ENCODE data around the gene MED15.
"Not testable (repeated sequence)": the region's sequence is repeated elsewhere in the genome, so short reads cannot be mapped to it uniquely, and the experiment has no call there.

MED15 gene

DNA sequence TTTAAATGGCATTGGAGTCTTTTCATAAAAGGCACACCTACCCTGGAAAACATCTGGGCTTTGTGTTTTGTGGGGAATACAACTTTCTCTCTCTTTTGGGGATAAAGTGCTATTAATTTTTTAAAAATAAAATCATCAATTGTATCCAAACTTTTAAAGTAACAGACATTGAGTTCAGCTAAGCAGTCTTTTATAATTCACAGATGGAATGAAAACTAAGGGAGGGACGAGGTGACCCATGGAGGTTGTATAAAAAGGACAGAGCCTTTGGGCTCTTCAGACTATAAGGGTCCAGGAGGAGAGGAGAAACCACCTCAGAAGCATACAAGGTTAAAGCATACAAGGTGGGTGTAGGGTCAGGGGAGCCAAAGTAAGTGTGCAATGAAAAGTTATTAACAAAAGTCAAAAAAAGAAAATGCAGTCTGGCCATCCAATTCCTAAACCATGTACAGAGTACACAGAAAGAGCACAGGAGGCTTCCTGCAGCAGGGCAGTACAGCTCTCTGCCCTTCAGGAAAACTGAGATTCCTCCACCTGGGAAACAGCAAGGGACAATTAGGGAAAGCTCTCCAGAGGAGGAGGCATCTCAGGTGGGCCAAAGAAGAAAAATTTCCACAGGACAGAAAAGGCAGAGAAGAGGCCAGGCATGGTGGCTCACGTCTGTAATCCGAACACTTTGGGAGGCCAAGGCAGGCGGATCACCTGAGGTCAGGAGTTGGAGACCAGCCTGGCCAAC lies 22.3 kb upstream of the MED15 start:
- no peak for DNase-seq

DNA sequence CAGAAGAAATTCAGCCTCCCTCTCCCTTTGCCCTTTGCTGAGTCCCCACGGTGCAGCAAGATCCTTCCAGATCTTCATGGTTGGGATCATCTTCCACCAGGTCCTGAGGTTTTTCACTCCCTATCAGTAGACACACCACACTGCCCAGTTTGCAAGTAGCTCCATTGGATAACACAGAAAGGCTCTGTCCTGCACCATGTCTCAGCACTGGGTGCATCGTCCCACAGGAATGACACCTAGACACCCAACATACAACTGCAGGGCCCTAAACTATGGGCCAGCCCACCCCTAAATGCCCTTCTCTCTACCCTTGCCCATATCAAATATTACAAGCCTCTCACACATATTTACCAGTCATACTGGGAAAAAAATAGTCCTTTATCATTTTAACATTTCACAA lies 21.2 kb upstream of the MED15 start:
- no peak for DNase-seq

DNA sequence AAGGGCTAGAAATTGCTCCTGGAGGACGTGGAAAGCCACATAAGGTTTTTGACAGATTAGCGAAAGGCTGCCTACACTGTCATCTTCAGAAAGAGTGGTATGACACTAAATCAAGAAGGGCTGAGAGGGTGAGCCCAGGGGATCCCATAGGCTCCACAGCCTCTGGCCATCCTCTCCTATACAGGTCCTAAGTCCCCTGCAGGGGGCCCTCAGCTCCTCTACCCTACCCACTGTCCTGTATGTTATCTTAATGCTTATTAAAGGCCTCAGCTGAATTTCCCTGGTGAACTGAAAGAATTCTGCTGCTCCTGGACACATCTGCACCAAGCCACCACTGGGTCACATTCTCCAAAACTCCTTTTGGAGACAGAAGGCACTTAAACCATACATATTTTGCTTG lies 19.7 kb upstream of the MED15 start:
- DNase-seq = no peak

DNA sequence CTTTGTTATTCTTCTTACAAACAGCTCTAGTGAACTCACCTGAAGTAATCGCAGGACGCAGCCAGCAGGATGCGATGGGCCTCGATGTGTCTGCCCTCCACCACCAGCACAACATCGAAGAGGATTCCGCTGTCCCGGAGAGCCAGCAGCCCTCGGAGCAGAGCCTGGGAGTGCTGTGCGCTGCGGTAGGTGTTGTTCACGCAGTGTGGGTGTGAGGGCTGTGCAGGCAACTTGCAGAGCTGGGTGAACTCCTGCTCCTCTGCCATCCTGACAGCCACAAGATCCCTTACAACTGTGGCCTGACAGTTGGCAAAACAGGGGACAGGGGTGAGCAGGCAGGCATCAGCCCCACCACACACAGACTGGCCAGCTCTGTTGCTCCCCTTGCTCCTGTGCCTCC lies 18.5 kb upstream of the MED15 start:
- DNase-seq = no peak

DNA sequence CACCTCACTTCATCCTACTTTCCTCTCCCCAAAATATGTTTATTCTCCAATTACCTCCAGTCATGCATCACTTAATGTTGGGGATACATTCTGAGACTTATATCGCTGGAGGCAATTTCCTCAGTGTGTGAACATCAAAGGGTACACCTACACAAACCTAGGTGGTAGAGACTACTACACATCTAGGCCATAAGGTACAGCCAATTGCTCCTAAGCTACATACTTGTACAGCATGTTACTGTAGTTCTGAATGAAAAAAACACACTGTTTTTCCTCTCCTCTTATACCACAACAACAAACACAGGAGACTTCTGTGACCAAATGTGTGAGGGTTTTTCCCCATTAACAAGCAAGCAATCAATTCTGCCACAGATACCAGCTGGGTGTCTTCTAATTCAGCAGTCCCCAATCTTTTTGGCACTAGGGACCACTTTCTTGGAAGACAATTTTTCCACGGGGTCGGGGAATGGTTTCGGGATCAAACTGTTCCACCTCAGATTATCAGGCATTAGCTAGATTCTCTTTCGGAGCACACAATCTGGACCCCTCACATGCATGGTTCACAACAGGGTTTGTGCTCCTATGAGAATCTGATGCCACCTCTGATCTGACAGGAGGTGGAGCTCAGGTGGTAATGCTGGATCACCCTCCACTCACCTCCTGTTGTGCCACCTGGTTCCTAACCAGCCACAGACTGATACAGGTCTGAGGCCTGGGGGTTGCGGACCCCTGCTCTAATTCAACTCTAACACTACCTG lies 17.0 kb upstream of the MED15 start:
- DNase-seq = no peak

DNA sequence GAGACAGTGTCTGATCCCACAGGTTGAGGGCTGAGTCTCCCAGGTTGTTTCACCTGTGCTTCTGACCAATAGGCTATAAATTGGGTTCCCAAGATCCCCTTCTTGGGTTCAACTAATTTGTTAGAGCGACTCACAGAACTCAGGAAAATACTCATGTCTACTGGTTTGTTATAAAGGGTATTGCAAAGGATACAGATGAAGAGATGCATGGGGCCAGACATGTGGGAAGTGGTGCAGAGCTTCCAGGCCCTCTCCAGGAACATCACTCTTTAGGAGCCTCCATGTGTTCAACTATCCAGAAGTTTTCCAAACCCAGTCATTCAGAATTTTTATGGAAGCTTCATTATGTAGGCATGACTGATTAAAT lies 16.5 kb upstream of the MED15 start:
- DNase-seq = no peak

DNA sequence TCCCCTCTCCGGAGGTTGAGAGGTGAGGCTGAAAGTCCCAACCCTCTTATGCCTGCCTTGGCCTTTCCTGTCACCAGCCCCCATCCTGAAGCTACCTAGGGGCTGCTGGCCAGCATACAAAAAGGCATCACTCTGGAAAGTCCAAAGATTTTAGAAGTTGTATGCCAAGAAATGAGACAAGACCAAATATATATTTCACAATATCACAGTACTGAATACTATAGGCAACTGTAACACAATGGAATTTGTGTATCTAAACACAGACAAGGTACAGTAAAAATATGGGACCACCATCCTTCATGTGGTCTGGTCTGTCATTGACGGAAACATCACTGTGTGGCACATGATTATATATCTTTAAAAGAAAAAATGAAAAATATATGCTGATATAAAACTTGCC lies 16.1 kb upstream of the MED15 start:
- DNase-seq = no peak

DNA sequence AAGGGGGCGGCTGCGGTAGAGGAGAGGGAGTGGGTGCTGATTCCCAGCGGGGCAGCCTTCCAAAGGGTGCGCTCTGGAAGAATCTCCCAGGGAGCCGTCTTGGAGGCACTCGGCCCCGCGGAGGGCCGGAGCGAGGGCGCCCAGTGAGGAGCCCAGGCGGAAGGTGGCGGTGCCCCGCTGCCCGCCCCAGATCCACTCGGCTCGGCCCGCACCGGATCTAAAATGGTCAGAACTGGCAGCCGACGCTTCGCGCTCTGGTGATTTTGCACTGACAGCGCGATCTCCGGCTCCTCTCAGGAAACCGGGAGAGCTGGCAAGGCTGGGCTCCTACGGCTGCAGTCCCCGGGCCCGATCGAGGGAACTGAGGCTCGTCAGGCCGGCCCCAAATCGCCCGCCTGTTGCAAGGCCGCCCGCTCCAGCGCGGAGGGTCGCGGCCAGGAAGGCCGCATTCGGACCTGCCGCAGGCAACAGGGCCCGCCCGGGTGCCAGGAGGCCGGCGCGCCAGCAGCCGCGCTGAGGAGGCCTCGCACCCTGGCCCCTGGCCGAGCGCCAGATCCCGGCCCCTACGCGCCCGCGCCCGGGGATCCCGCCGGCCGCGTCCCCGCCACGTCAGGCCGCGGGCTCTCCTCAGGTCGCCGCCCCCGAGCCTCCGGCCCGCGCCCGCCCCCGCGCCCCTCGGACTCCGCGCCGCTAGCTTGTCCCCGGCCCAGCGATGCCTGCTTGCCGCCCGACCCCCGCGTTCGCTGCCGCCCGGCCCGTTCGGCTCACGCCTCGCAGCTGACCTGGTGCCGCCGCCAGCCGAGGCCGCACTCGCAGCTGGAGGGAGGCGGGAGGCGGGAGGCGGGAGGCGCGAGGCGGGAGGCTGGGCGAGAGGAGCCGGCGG lies 12.2 kb upstream of the MED15 start, which contains the start of gene KLHL22:
Gene KLHL22 (minus strand): TSS at position 818 of the 883 bp plus-strand sequence. CDS start 6,584 bp downstream, outside the sequence.
- DNase-seq = peak; percentile 21

DNA sequence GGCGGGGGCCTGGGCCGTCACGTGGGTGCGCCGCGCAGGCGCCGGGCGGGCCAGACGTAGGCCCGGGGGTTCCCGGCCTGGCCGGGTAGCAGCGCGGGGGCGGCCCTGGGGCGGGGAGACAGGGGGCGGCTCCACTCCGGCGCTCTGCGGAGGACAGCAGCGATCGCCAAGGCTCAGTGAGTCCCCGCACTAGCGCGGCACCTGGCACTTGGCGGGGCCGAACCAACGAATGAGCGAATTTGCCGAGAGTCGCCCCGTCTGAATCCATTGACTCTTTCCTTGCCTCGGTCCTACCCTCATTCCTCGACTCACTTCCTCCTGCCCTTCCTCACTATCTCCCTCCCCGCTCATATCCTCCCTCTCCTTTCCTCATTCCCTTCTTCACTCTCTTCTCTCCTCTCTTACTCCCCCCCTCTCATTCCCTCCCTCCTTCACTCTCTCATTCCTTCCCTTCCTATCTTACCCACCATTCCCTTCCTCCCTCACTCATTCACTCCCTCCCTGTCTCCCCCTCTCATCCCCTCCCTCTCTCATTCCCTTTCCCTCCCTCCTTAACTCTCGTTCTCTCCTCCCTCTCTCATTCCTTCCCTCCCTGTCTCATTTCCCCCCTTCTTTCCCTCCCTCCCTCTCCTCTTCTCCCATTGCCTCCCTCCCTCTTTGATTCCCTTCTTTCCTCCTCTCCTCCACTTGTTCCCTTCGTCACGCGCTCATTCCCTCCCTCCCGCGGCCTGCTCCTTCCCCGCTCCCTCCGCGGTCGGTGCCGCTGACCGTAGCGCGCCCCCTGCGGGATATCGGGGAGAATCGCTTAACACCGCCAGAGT lies 11.3 kb upstream of the MED15 start:
- peak; percentile 93 for DNase-seq

DNA sequence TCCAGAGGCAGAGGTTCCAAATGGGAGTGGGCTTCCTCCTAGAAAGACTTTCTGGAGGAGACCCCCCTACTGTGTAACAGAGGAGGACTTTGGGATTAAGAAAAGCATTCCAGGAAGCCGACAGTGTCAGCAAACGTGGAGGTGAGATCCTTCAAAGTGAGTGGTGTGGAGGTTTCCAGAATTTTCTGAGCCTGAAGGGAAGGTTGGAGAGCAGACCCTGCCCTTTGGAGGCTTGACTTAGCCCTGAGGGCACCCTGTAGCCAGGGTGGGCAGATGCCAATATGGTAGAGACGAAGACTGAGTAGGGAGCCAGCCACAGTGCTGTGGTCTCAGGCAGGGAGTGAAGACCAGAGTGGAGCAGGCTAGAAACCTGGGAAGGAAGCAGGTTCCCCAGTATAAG lies 10.0 kb upstream of the MED15 start:
- DNase-seq = no peak

DNA sequence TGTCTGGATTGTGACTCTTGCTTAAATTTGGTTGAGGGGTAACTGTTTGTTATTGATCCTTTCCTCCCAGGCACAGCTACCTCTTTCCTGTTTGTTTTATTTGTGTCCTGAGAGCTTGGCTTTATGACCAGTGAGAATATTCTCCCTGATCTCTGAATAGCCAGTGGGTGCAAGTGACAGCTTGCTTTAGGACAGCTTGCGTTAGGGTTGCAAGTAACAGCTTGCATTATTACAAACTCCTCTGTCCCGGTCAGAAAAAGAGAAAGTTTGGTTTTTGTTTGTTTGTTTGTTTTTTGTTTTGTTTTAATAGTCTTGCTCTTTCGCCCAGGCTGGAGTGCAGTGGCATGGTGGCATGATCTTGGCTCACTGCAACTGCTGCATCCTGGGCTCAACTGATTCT lies 8.5 kb upstream of the MED15 start:
- no peak for DNase-seq

DNA sequence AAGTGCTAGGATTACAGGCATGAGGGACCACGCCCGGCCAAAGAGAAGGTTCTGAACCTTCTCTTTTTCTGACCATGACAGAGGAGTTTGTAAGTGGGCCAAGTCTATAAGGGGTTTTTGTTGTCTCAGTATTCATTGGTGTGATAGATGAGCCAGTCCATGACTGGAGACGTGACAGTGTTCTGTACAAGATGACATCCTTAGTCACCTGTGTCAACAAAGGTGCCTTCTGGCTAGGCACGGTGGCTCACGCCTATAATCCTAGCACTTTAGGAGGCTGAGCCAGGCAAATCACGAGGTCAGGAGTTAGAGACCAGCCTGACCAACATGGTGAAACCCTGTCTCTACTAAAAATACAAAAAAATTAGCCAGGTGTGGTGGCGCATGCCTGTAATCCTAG lies 7.6 kb upstream of the MED15 start:
- no peak for DNase-seq

DNA sequence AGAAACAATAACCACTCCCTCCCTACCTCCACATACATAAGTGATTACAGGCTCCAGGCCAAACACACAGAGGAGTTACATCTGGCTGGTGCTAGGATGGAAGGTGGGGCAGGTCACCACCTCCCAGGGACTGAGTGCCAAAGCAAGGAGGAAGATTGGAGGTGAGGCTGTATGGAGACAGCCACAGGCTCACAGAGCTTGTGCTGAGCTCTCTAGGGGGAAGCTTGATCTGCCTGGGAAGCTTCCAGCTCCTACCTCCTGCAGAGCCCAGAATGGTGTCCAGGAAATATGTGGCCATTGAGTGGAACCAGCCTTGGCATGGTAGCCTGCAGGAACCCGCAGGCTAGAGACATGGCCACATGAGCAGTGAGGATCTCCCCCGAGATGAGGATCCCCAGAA lies 3.6 kb upstream of the MED15 start:
- DNase-seq = no peak

DNA sequence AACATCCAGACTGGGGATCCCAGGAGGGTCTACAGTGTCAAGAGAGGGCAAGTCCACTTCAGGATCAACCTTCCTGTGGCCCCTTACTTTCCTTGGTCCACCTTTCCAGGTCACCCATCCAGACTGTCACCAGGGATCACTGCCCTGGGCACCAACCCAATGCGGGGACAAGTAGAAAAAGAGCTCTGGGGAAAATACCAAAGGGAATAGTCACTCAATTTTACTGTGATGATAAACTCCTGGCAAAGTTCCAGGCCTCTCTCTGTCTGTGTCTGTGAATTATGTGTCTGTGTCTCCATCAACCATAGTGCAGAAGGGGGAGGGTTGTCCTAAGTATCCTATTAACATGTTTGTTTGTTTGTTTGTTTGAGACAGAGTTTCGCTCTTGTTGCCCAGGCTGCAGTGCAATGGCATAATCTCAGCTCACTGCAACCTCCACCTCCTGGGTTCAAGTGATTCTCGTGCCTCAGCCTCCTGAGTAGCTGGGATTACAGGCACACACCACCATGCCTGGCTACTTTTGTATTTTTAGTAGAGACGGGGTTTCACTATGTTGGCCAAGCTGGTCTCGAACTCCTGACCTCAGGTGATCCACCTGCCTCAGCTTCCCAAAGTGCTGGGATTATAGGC lies 3.0 kb upstream of the MED15 start:
- not testable (repeated sequence) for DNase-seq

DNA sequence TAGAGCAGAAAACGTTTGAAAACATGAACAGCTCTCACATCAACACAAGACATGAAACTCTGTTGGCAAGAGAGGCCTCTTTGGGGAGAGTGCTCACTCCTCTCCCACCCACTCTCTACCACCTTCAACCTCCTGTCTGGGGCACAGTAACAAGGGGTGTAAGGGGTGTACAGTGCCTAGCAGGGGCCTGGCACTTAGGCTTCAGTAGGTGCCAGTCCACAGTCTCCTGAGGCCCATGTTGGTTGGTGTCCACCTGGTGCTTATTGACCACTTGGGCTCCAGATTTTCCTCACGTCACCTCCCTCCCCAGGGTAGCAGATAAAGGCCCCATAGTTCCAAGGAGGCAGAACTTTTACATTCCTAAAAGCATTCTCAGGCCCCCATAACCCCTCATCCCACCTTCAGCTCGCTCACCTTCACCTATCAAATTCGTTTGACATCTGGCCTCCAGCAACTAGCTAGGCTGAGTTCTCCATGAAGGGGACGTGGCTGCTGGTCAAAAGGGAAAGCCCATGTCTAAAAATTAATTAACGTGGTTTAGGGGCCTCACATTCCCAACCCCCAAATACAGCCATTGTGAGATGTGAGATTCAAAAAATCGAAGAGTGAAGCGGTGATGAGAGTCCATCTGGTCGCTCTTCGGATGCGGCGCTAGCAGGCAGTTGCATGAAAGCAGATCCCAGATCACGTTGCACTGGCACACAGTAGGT lies 712 bp upstream of the MED15 start:
- no peak for DNase-seq

DNA sequence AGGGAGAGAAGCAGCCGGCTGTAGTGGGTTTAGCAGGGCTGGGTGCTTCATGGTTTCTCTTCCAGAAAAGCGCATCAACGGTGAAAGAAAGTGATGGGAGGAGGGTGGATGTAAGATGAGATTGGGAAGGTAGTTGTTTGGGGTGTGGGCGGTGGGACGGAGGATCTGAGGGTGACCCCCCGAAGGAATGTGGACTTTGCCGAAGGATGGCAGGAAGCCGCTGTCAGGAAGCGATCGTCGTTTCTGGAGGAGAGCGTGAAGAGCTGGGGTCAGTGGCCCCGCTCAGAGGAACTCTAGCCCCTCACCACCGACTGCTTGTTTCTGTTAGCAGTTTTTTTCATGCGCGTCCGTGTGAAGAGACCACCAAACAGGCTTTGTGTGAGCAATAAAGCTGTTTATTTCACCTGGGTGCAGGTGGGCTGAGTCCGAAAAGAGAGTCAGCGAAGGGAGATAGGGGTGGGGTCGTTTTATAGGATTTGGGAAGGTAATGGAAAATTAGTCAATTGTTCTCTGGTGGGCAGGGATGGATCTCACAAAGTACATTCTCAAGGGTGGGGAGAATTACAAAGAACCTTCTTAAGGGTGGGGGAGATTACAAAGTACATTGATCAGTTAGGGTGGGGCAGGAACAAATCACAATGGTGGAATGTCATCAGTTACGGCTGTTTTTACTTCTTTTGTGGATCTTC lies 801 bp downstream of the MED15 start:
- DNase-seq = not testable (repeated sequence)

DNA sequence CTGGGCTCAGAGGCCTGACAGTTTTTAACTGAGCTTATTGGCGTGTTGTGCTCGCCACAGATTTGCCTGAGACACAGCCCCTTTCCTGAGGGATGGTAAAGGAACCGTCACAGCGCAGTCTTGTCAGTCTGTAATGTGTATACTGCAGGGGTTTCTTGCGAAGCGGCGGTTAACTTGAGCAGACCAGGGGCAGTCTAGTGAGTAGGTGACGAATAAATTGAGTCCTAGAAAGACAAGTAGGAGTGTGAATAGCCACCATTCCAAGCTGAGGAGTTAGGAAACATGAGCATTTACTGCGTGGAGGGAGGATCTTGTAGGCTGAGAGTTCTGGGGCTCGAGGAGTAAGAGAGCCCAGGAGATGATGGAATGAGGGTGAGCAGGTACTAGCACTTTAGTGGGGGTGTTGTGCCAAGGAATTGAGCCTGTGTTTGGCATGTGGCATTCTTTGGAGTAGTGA lies 1.4 kb downstream of the MED15 start:
- no peak for DNase-seq

DNA sequence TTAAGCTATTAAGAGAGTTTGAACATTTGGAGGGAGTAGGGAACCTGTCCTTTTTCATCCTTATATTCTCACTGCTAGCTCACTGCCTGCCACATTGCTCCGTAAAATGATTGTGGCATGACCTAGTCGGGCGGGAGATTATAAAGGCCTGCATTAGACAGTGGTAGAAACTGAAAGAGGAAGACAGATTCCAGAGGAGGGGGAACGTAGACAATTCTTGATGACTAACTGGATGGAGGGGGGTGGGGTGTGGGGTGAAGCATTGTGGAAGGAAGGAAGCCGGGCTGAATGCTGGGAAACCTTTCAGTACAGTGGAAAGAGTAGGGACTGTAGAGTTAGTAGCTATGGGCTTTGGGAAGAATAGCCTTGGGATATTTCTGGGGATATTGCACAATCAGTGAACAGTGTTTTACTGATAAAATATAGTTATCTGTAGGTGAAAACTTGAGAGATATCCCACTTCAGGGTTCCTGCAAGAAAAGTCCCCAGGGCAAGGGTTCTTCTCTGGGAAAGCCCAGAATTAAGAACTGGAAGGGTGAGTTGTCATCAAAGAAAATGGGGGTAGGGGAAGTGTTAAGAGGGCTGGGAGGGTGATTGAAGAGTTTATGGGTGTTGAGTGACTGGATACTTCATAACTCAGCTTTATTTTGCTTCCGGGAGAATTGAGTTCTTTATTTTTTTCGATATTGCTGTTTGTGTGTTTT lies 2.1 kb downstream of the MED15 start:
- peak; percentile 58 for DNase-seq

DNA sequence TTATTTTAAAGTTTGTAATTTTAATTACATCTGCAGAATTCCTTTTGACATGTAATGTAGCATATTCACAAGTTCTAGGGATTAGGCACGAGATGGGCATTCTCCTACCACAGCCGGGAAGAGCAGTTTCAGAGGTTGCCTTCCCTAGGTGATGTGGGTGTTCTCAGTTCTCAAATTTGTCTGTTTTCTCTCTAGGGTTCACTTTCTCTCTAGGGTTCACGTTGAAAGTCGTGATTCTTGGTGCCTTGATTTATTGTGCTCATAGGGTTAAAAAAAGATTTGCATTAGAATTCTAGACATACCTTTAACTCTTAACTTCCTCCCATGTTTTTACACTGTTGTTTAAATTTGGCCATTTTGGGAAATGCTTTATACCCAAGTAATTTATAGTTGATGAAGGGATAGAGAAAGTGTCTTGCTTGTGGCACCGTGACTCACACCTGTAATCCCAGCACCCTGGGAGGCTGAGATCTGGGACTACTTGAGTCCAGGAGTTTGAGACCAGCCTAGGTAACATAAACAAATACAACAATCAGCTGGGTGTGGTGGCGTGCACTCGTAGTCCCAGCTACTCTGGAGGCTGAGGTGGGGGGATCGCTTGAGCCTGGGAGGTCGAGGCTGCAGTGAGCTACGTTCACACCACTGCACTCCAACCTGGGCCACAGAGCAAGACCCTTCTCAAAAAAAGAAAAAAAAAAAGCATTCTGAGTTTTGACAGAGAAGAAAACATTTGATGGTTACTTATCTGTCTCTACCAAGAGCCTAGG lies 3.6 kb downstream of the MED15 start:
- no peak for DNase-seq

Data from CD4-positive, alpha-beta T cell treated with Interleukin-12 subunit alpha and Interleukin-12 subunit beta, for 1 hour (primary cell).